SU-DHL-6 (cell line): Measurements from ENCODE around the gene ACSL3.

Experiments
- CTCF ChIP-seq: fragments of 200-600 bp; sonication (generic); IDR thresholded peaks from one replicate; pipeline ENCODE4 v1.5.1; 2017; ENCODE audit warnings: antibody characterized with exemption, mild to moderate bottlenecking, low read length, moderate library complexity; ENCODE audit not compliant: insufficient read depth, poor library complexity, severe bottlenecking
- EZH2phosphoT487 ChIP-seq: fragments of 200-600 bp; sonication (generic), shearing (Covaris generic); conservative IDR thresholded peaks from 2 replicates; pipeline ENCODE4 v1.6.1; 2018; ENCODE audit warnings: mild to moderate bottlenecking, antibody characterized with exemption, low read length, moderate library complexity, mixed read lengths

DNA sequence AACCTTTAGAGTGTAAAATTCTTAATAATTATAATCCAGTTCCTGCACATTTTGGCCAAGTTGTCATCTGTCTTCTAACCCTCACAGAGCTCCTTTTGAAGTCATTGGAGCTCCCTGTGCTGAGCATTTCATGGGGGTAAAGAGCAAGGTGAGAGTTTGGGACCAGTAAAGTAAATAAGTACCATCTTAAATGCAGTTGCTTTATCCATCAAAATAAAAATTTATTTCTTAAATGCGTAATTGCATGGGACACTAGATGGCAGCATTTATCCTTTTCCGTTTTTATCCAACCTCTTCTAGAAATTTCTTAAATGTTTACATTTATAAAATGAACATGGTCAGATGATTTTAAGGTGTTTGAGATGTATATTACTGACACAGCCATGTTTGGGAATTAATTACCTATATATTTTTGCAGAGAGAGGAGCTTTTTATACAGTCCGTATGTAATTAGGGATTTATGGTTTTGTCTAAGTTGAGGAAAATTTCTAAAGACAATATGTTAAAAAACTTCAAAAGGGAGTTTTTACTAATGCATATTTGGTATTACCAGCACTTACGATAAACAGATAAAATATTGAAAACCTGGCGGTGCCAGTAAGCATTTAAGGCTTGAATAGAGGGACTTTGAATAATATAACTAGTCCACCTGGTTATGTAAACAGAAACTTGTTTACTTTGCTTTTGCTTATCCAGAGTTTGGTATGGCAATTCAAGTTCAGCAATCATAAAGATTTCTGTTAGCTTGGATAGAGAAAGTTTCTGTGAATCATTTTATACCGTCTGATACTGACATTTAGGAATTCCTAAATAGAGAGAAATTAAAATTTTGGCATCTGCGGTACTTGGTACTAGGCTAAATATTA, 54.5 kb downstream of the ACSL3 start:
- TF ChIP-seq CTCF (peak; percentile 63), EZH2phosphoT487 (no peak)
